IMR-90 (cell line): Measurements from ENCODE around the gene POLA2. TPM values are rescaled to one million over a fixed set of nuclear protein-coding genes. Genes with fewer than 3 reads are reported as not detected.

ENCODE experiments used
- ATAC-seq: fragments of 200-7000 bp; cut with Tn5 transposase; 2 replicates; pipeline ENCODE4 v1.9.1; 2020; ENCODE audit warnings: low read depth, mild to moderate bottlenecking, moderate library complexity
- BruUV-seq: library from RNA; stranded (reverse); fragments of 400-500 nt; replicated peaks from 2 replicates; lab custom pipeline; 2021; lab: Mats Ljungman, UMichigan
- CTCF ChIA-PET: fragments of 300-600 bp; formaldehyde crosslinking; extraction: SDS; loops from one replicate; lab custom pipeline; 2021; ENCODE audit warnings: antibody characterized with exemption; lab: Yijun Ruan, JAX
- POLR2A ChIA-PET: fragments of 300-600 bp; sonication (Branson Sonifier 250); formaldehyde crosslinking; loops from one replicate; lab custom pipeline; 2022; ENCODE audit warnings: antibody characterized with exemption; ENCODE audit not compliant: unreplicated experiment; lab: Charles Lee
- DNase-seq: peaks from one replicate; pipeline ENCODE4 v3.0.0; 2013
- H2AFZ ChIP-seq: replicated peaks from 2 replicates; pipeline ENCODE3; 2013; ENCODE audit warnings: low read length, mild to moderate bottlenecking; ENCODE audit not compliant: poor library complexity
- H2AK5ac ChIP-seq: 2 replicates; pipeline ENCODE4 v1.6.1; 2013; ENCODE audit warnings: low read depth, low read length, inconsistent platforms
- H2AK9ac ChIP-seq: replicated peaks from 2 replicates; pipeline ENCODE3; 2013; ENCODE audit warnings: mild to moderate bottlenecking, low read depth, low read length, moderate library complexity; ENCODE audit not compliant: poor library complexity
- H2BK120ac ChIP-seq: 2 replicates; pipeline ENCODE4 v1.6.1; 2013; ENCODE audit warnings: low read depth, low read length, inconsistent platforms
- H2BK15ac ChIP-seq: 3 replicates; pipeline ENCODE4 v1.6.1; 2013; ENCODE audit warnings: low read depth, low read length, inconsistent platforms
- H2BK20ac ChIP-seq: 2 replicates; pipeline ENCODE4 v1.6.1; 2013; ENCODE audit warnings: low read depth, mild to moderate bottlenecking, inconsistent platforms, low read length, moderate library complexity
- H2BK5ac ChIP-seq: 2 replicates; pipeline ENCODE4 v1.6.1; 2013; ENCODE audit warnings: mild to moderate bottlenecking, low read depth, low read length, inconsistent platforms; ENCODE audit not compliant: poor library complexity, severe bottlenecking
- H3K14ac ChIP-seq: replicated peaks from 2 replicates; pipeline ENCODE4 v1.6.1; 2013; ENCODE audit warnings: low read depth, low read length, inconsistent platforms
- H3K18ac ChIP-seq: 2 replicates; pipeline ENCODE4 v1.6.1; 2013; ENCODE audit warnings: low read depth, low read length, control low read depth
- H3K23ac ChIP-seq: 2 replicates; pipeline ENCODE4 v1.6.1; 2013; ENCODE audit warnings: low read depth, low read length, inconsistent platforms
- H3K27ac ChIP-seq: 2 replicates; pipeline ENCODE4 v1.5.1; 2013; ENCODE audit warnings: mild to moderate bottlenecking, control low read depth, low read length; ENCODE audit not compliant: insufficient read depth
- H3K27me3 ChIP-seq: 2 replicates; pipeline ENCODE4 v1.6.1; 2013; ENCODE audit warnings: low read length; ENCODE audit not compliant: control insufficient read depth, insufficient read depth
- H3K36me3 ChIP-seq: 2 replicates; pipeline ENCODE4 v1.6.1; 2013; ENCODE audit warnings: low read length, mixed read lengths; ENCODE audit not compliant: control insufficient read depth, insufficient read depth
- H3K4ac ChIP-seq: 2 replicates; pipeline ENCODE4 v1.6.1; 2013; ENCODE audit warnings: low read depth, low read length, inconsistent platforms
- H3K4me1 ChIP-seq: 2 replicates; pipeline ENCODE4 v1.6.1; 2013; ENCODE audit warnings: low read length, mixed read lengths; ENCODE audit not compliant: control insufficient read depth, insufficient read depth
- H3K4me2 ChIP-seq: 2 replicates; pipeline ENCODE4 v1.6.1; 2013; ENCODE audit warnings: low read depth, mild to moderate bottlenecking, control low read depth, low read length, moderate library complexity
- H3K4me3 ChIP-seq: 2 replicates; pipeline ENCODE4 v1.5.1; 2013; ENCODE audit warnings: low read depth, mild to moderate bottlenecking, control low read depth, low read length, moderate library complexity; ENCODE audit not compliant: insufficient read depth
- H3K56ac ChIP-seq: 2 replicates; pipeline ENCODE4 v1.6.1; 2013; ENCODE audit warnings: low read length, inconsistent platforms; ENCODE audit not compliant: insufficient read depth; ENCODE audit errors: extremely low read depth
- H3K79me1 ChIP-seq, 2 experiments: 2 replicates each; pipeline ENCODE4 v1.6.1; 2013; ENCODE audit warnings: low read length in 2 of 2, inconsistent platforms in 1 of 2, low read depth in 1 of 2
- H3K9ac ChIP-seq: 2 replicates; pipeline ENCODE4 v1.6.1; 2013; ENCODE audit warnings: low read depth, low read length, control low read depth
- H3K9me1 ChIP-seq: 2 replicates; pipeline ENCODE4 v1.6.1; 2013; ENCODE audit warnings: low read length, inconsistent platforms; ENCODE audit not compliant: insufficient read depth
- H3K9me3 ChIP-seq: 2 replicates; pipeline ENCODE4 v1.6.1; 2013; ENCODE audit warnings: low read length; ENCODE audit not compliant: control insufficient read depth, insufficient read depth
- H4K20me1 ChIP-seq: 2 replicates; pipeline ENCODE4 v1.6.1; 2013; ENCODE audit warnings: low read length, inconsistent platforms; ENCODE audit not compliant: insufficient read depth
- H4K5ac ChIP-seq: 2 replicates; pipeline ENCODE4 v1.6.1; 2013; ENCODE audit warnings: mild to moderate bottlenecking, low read depth, low read length, control low read depth
- H4K8ac ChIP-seq, 2 experiments: 2 replicates each; pipeline ENCODE4 v1.6.1; 2013; ENCODE audit warnings: low read depth in 2 of 2, low read length in 2 of 2, control low read depth in 1 of 2, inconsistent platforms in 1 of 2
- H4K91ac ChIP-seq: 2 replicates; pipeline ENCODE4 v1.6.1; 2013; ENCODE audit warnings: low read depth, low read length, inconsistent platforms; ENCODE audit not compliant: insufficient read depth
- CEBPB ChIP-seq: IDR thresholded peaks from 2 replicates; pipeline ENCODE4 v1.6.1; 2012; ENCODE audit warnings: low read depth, low read length, improper control_type of control experiment
- MAZ ChIP-seq: IDR thresholded peaks from 2 replicates; pipeline ENCODE4 v1.6.1; 2012; ENCODE audit warnings: low read depth, mild to moderate bottlenecking, low read length, improper control_type of control experiment, moderate library complexity, borderline replicate concordance
- MXI1 ChIP-seq: IDR thresholded peaks from 2 replicates; pipeline ENCODE4 v1.6.1; 2012; ENCODE audit warnings: low read depth, mild to moderate bottlenecking, low read length, moderate library complexity, borderline replicate concordance
- NFE2L2 ChIP-seq: fragments of 150-350 bp; IDR thresholded peaks from 2 replicates; pipeline ENCODE4 v1.6.1; 2016; ENCODE audit warnings: low read depth, mild to moderate bottlenecking, low read length
- POLR2A ChIP-seq: IDR thresholded peaks from 2 replicates; pipeline ENCODE4 v1.6.1; 2012; ENCODE audit warnings: mild to moderate bottlenecking, low read depth, low read length
- RAD21 ChIP-seq: IDR thresholded peaks from 2 replicates; pipeline ENCODE4 v1.6.1; 2012; ENCODE audit warnings: low read length, improper control_type of control experiment
- RCOR1 ChIP-seq: IDR thresholded peaks from 2 replicates; pipeline ENCODE4 v1.6.1; 2012; ENCODE audit warnings: mild to moderate bottlenecking, low read length, improper control_type of control experiment; ENCODE audit not compliant: insufficient replicate concordance
- RFX5 ChIP-seq: IDR thresholded peaks from 2 replicates; pipeline ENCODE4 v1.8.0; 2012; ENCODE audit warnings: low read depth, mild to moderate bottlenecking, low read length, moderate library complexity
- SMC3 ChIP-seq: fragments of 150-350 bp; IDR thresholded peaks from 2 replicates; pipeline ENCODE4 v1.6.1; 2016; ENCODE audit warnings: low read depth, mild to moderate bottlenecking, antibody characterized with exemption, low read length, moderate library complexity
- USF2 ChIP-seq: fragments of 150-350 bp; IDR thresholded peaks from 2 replicates; pipeline ENCODE4 v1.6.1; 2017; ENCODE audit warnings: mild to moderate bottlenecking, antibody characterized with exemption, low read length, low read depth
- WGBS, 2 experiments: methylation state at CpG; one replicate each; pipeline versions ENCODE4 v1.1.5 to v1.1.7; 2013; ENCODE audit warnings: missing lambda C conversion rate in 2 of 2; ENCODE audit not compliant: insufficient read length in 1 of 2; ENCODE audit errors: extremely low coverage in 2 of 2; 5-methylcytosine and 5-hydroxymethylcytosine counted together
- dilution Hi-C: fragments of 300-500 bp; cut with HindIII; formaldehyde crosslinking; loops from one replicate; pipeline ENCODE4 v1.14.3; 2018; ENCODE audit warnings: low sequenced_read_pairs; ENCODE audit not compliant: unreplicated experiment
- in situ Hi-C: fragments of 300-500 bp; cut with MboI; formaldehyde crosslinking; loops from 3 replicates; pipeline ENCODE4 v1.14.3; 2019; ENCODE audit warnings: low sequenced_read_pairs, inconsistent platforms, mixed read lengths
- intact Hi-C: fragments of 100-400 bp; cut with micrococcal nuclease; formaldehyde crosslinking; loops from 2 replicates; pipeline ENCODE4 v1.10.0; 2022
- polyA plus RNA-seq, 3 experiments: library from polyadenylated mRNA; depleted of rRNA; stranded (reverse); fragments of >200 nt; gene quantifications; 2 replicates each; pipeline ENCODE4 v1.2.3, GENCODE V29; 2012; ENCODE audit warnings: low replicate concordance in 1 of 3
- total RNA-seq: library from RNA; depleted of rRNA; stranded (reverse); fragments of >200 nt; gene quantifications from 2 replicates; pipeline ENCODE4 v1.2.3, GENCODE V29; 2012
- TF ChIP-seq, protein P1 (sequence below): conservative IDR thresholded peaks from 2 replicates; pipeline ENCODE4 v1.5.1; 2012; ENCODE audit warnings: mild to moderate bottlenecking, low read depth, low read length, improper control_type of control experiment

POLA2 gene
- total and polyA plus RNA-seq, 2 of the 4 experiments (the other 2 are of a cell fraction), result 14.2 to 17.3 TPM

- ATAC-seq, result no peak
- peaks cover 9% of the 10 kb centered on the region for H3K4me1 ChIP-seq
- dilution Hi-C loops, result no loop called here
Observed at GRCh38 chr11:65321076-65321475, 59.3 kb downstream of the POLA2 start.

More at GRCh38 chr11:65321076-65321475, 59.3 kb downstream of the POLA2 start:
- H2BK20ac ChIP-seq, result no peak overlapping the region
- no peak overlapping the region for H2AK5ac ChIP-seq
- no peak overlapping the region for H2BK5ac ChIP-seq
- peaks cover 3 to 69% of the 10 kb centered on the region in 2 experiments for H3K79me1 ChIP-seq
- H3K18ac ChIP-seq, result no peak overlapping the region
- peaks cover 9% of the 10 kb centered on the region for H3K9me1 ChIP-seq
- in situ Hi-C loops (no loop called here), intact Hi-C loops (no loop called here)
- no peak for TF ChIP-seq MAZ
- no peak for TF ChIP-seq RFX5
- TF ChIP-seq, protein P1, sequence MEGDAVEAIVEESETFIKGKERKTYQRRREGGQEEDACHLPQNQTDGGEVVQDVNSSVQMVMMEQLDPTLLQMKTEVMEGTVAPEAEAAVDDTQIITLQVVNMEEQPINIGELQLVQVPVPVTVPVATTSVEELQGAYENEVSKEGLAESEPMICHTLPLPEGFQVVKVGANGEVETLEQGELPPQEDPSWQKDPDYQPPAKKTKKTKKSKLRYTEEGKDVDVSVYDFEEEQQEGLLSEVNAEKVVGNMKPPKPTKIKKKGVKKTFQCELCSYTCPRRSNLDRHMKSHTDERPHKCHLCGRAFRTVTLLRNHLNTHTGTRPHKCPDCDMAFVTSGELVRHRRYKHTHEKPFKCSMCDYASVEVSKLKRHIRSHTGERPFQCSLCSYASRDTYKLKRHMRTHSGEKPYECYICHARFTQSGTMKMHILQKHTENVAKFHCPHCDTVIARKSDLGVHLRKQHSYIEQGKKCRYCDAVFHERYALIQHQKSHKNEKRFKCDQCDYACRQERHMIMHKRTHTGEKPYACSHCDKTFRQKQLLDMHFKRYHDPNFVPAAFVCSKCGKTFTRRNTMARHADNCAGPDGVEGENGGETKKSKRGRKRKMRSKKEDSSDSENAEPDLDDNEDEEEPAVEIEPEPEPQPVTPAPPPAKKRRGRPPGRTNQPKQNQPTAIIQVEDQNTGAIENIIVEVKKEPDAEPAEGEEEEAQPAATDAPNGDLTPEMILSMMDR, result no peak
- TF ChIP-seq SMC3, result no peak
- no peak for TF ChIP-seq RAD21
- no peak for TF ChIP-seq MXI1
- TF ChIP-seq POLR2A, result no peak
- no peak for TF ChIP-seq CEBPB
- TF ChIP-seq NFE2L2, result no peak
- no peak for TF ChIP-seq USF2
- TF ChIP-seq RCOR1, result no peak
- H3K27me3 ChIP-seq, result no peaks in the 10 kb centered on the region
- no TSS peak for BruUV-seq
- H3K56ac ChIP-seq, result no peak overlapping the region
- no peak overlapping the region for H3K14ac ChIP-seq
- ChIA-PET CTCF (no interaction called here), POLR2A (no interaction called here)
- no peak overlapping the region for H2BK120ac ChIP-seq
- WGBS, 2 experiments, result 92% methylated on average over 3 of the region's 15 CpGs; no CpG with 5 or more reads in 1 of the 2 experiments
- no peak overlapping the region for H3K4me3 ChIP-seq
- no peak overlapping the region for H3K4ac ChIP-seq
- H4K20me1 ChIP-seq, result peaks cover 82% of the 10 kb centered on the region
- no peak overlapping the region for H2AK9ac ChIP-seq
- no peak overlapping the region for H2AFZ ChIP-seq
- H4K91ac ChIP-seq, result no peak overlapping the region
- H2BK15ac ChIP-seq, result no peak overlapping the region
- no peak overlapping the region for H3K9ac ChIP-seq
- no peak overlapping the region for H3K27ac ChIP-seq
- H4K5ac ChIP-seq, result no peak overlapping the region
- no peak overlapping the region for H4K8ac ChIP-seq
- no peaks in the 10 kb centered on the region for H3K9me3 ChIP-seq
- H3K4me2 ChIP-seq, result no peak overlapping the region
- H3K36me3 ChIP-seq, result peaks cover 38% of the 10 kb centered on the region
- DNase-seq, result no peak
- no peak overlapping the region for H3K23ac ChIP-seq
